Ascending aorta (tissue), 2 donors: Measurements from ENCODE around the gene GRIK2. TPM values are rescaled to one million over a fixed set of nuclear protein-coding genes. Genes with fewer than 3 reads are reported as not detected.

Experiments used
- DNase-seq, 2 donors: peaks; one replicate each; pipeline ENCODE4 v3.0.0-alpha.2; 2019; ENCODE audit warnings: low spot score in 2 of 2
- H3K27ac ChIP-seq, 2 donors: fragments of 200-600 bp; sonication (generic); one replicate each; pipeline ENCODE4 v1.5.1; 2016 to 2017; ENCODE audit warnings: mild to moderate bottlenecking in 1 of 2
- H3K27me3 ChIP-seq: fragments of 200-600 bp; sonication (generic); one replicate; pipeline ENCODE4 v1.5.1; 2017
- H3K36me3 ChIP-seq, 2 donors: fragments of 200-600 bp; sonication (generic); one replicate each; pipeline ENCODE4 v1.5.1; 2016
- H3K4me1 ChIP-seq, 2 donors: fragments of 200-600 bp; sonication (generic); one replicate each; pipeline ENCODE4 v1.5.1; 2016 to 2017; ENCODE audit warnings: mild to moderate bottlenecking in 1 of 2
- H3K4me3 ChIP-seq, 2 donors: fragments of 200-600 bp; sonication (generic); one replicate each; pipeline ENCODE4 v1.5.1; 2016 to 2017; ENCODE audit warnings: mild to moderate bottlenecking in 1 of 2
- H3K9me3 ChIP-seq, 2 donors: fragments of 200-600 bp; sonication (generic); one replicate each; pipeline ENCODE4 v1.5.1; 2016
- CTCF ChIP-seq, 3 experiments: fragments of 200-600 bp in 2 of 3; fragments of 450-650 bp in 1 of 3; sonication (generic) in 2 of 3; IDR thresholded peaks; one replicate each; pipeline ENCODE4 v1.5.1; 2016 to 2019; ENCODE audit warnings: antibody characterized with exemption in 3 of 3, mild to moderate bottlenecking in 1 of 3, moderate library complexity in 1 of 3
- intact Hi-C: fragments of 100-400 bp; cut with DNase I; formaldehyde crosslinking; loops from one replicate; pipeline ENCODE4 v1.15.1; 2023
- total RNA-seq: library from RNA; depleted of rRNA; stranded (reverse); fragments of >200 nt; gene quantifications from one replicate; pipeline ENCODE4 v1.1.0, GENCODE V29; 2016

GRIK2 gene
- total RNA-seq, 1 donor from 2014 or later = not detected

GRCh38 chr6:101417900-101418299 is 24.4 kb downstream of the GRIK2 start:
- TF ChIP-seq CTCF (IDR thresholded peaks at IDR 0.05) = no peak
- no peak for DNase-seq
- intact Hi-C loops = no loop called here

GRCh38 chr6:101422251-101422650 is 28.7 kb downstream of the GRIK2 start:
- Histone ChIP-seq H3K4me3 (no peak overlapping the region), H3K36me3 (no peaks in the 10 kb centered on the region), H3K27me3 (no peaks in the 10 kb centered on the region), H3K4me1 (no peaks in the 10 kb centered on the region), H3K9me3 (no peaks in the 10 kb centered on the region), H3K27ac (no peak overlapping the region)
- no peak for TF ChIP-seq CTCF (IDR thresholded peaks at IDR 0.05)
- intact Hi-C loops = no loop called here
- no peak for DNase-seq

More at GRCh38 chr6:101417900-101418299, 24.4 kb downstream of the GRIK2 start:
- H3K36me3 ChIP-seq = no peaks in the 10 kb centered on the region
- H3K27me3 ChIP-seq = no peaks in the 10 kb centered on the region
- H3K9me3 ChIP-seq = no peaks in the 10 kb centered on the region
- H3K4me3 ChIP-seq = no peak overlapping the region
- H3K27ac ChIP-seq = no peak overlapping the region
- no peaks in the 10 kb centered on the region for H3K4me1 ChIP-seq

GRCh38 chr6:101422811-101423210 is 29.3 kb downstream of the GRIK2 start:
- Histone ChIP-seq H3K36me3 (no peaks in the 10 kb centered on the region), H3K27me3 (no peaks in the 10 kb centered on the region), H3K4me1 (no peaks in the 10 kb centered on the region), H3K27ac (no peak overlapping the region), H3K4me3 (no peak overlapping the region), H3K9me3 (no peaks in the 10 kb centered on the region)
- DNase-seq = no peak
- TF ChIP-seq CTCF (IDR thresholded peaks at IDR 0.05) = no peak
- intact Hi-C loops = no loop called here

GRCh38 chr6:101429270-101429669 is 35.8 kb downstream of the GRIK2 start:
- intact Hi-C loops = no loop called here
- Histone ChIP-seq H3K4me1 (no peaks in the 10 kb centered on the region), H3K36me3 (no peaks in the 10 kb centered on the region), H3K9me3 (no peaks in the 10 kb centered on the region), H3K4me3 (no peak overlapping the region), H3K27ac (no peak overlapping the region), H3K27me3 (no peaks in the 10 kb centered on the region)
- no peak for DNase-seq
- no peak for TF ChIP-seq CTCF (IDR thresholded peaks at IDR 0.05)

GRCh38 chr6:101429845-101430244 is 36.3 kb downstream of the GRIK2 start:
- no peaks in the 10 kb centered on the region for H3K4me1 ChIP-seq
- intact Hi-C loops = no loop called here
- no peak for DNase-seq
- H3K4me3 ChIP-seq = no peak overlapping the region
- no peak overlapping the region for H3K27ac ChIP-seq
- no peaks in the 10 kb centered on the region for H3K9me3 ChIP-seq
- H3K36me3 ChIP-seq = no peaks in the 10 kb centered on the region
- no peak for TF ChIP-seq CTCF (IDR thresholded peaks at IDR 0.05)
- no peaks in the 10 kb centered on the region for H3K27me3 ChIP-seq

- Histone ChIP-seq H3K27ac (no peak overlapping the region), H3K9me3 (no peaks in the 10 kb centered on the region), H3K4me3 (no peak overlapping the region), H3K27me3 (no peaks in the 10 kb centered on the region), H3K4me1 (no peaks in the 10 kb centered on the region), H3K36me3 (no peaks in the 10 kb centered on the region)
- intact Hi-C loops = no loop called here
- no peak for DNase-seq
- TF ChIP-seq CTCF (IDR thresholded peaks at IDR 0.05) = no peak
Measured at GRCh38 chr6:101433141-101433540, 39.6 kb downstream of the GRIK2 start.
